Medulla oblongata (tissue), 1 donor: Measurements from ENCODE around the gene KPTN.
A peak's percentile ranks its signal among the peaks of the same experiment; 100 is the strongest.

Experiments
- DNase-seq: peaks from one replicate; pipeline ENCODE4 v3.0.0-alpha.2; 2015; ENCODE audit errors: extremely low spot score

KPTN gene

GRCh38 chr19:47469719-47470118, 14.3 kb downstream of the KPTN start:
- no peak for DNase-seq

- no peak for DNase-seq
Measured at GRCh38 chr19:47469363-47469700, 14.7 kb downstream of the KPTN start.

- no peak for DNase-seq
Measured at GRCh38 chr19:47467914-47468313, 16.1 kb downstream of the KPTN start.

GRCh38 chr19:47465957-47466356, 18.1 kb downstream of the KPTN start:
- no peak for DNase-seq

GRCh38 chr19:47464675-47465419, 19.2 kb downstream of the KPTN start:
- no peak for DNase-seq

GRCh38 chr19:47461876-47462275, 22.1 kb downstream of the KPTN start:
- DNase-seq, result no peak

- DNase-seq, result no peak
Measured at GRCh38 chr19:47459477-47459876, 24.5 kb downstream of the KPTN start.

GRCh38 chr19:47458672-47459071, 25.3 kb downstream of the KPTN start:
- DNase-seq, result no peak

- DNase-seq, result no peak
Measured at GRCh38 chr19:47456721-47457474, 27.1 kb downstream of the KPTN start.

GRCh38 chr19:47450478-47450877, 33.5 kb downstream of the KPTN start:
- no peak for DNase-seq

- DNase-seq, result no peak
Measured at GRCh38 chr19:47448360-47448727, 35.7 kb downstream of the KPTN start.

GRCh38 chr19:47447470-47448359, 36.3 kb downstream of the KPTN start:
- DNase-seq, result peak; percentile 41

GRCh38 chr19:47446534-47447469, 37.2 kb downstream of the KPTN start:
- no peak for DNase-seq

- DNase-seq, result no peak
Measured at GRCh38 chr19:47445937-47446402, 38.0 kb downstream of the KPTN start.

GRCh38 chr19:47445527-47445926, 38.5 kb downstream of the KPTN start:
- DNase-seq, result no peak

GRCh38 chr19:47444388-47444821, 39.6 kb downstream of the KPTN start:
- no peak for DNase-seq

- DNase-seq, result no peak
Measured at GRCh38 chr19:47443331-47443730, 40.7 kb downstream of the KPTN start.

GRCh38 chr19:47438793-47439220, 45.2 kb downstream of the KPTN start:
- DNase-seq, result no peak

GRCh38 chr19:47437500-47437899, 46.5 kb downstream of the KPTN start:
- DNase-seq, result no peak

- DNase-seq, result peak; percentile 89
Measured at GRCh38 chr19:47436712-47437401, 47.2 kb downstream of the KPTN start.
